HCT116 (cell line): ENCODE results near the gene KRT5. TPM values are rescaled to one million over a fixed set of nuclear protein-coding genes. Genes with fewer than 3 reads are reported as not detected.

Source experiments
- ATAC-seq: fragments of 200-7000 bp; cut with Tn5 transposase; 2 replicates; pipeline ENCODE4 v1.9.1; 2020; ENCODE audit warnings: mild to moderate bottlenecking, moderate library complexity
- BruUV-seq: library from RNA; stranded (reverse); fragments of 400-500 nt; replicated peaks from 2 replicates; lab custom pipeline; 2021; lab: Mats Ljungman, UMichigan
- CTCF ChIA-PET: fragments of 300-600 bp; sonication (Branson Sonifier 250); formaldehyde crosslinking; loops from one replicate; lab custom pipeline; 2021; ENCODE audit warnings: antibody characterized with exemption; lab: Charles Lee
- POLR2A ChIA-PET: fragments of 300-600, 350-600 bp; sonication (Branson Sonifier 250); formaldehyde crosslinking; loops from one replicate; lab custom pipeline; 2021; ENCODE audit warnings: antibody characterized with exemption; lab: Charles Lee
- RAD21 ChIA-PET, 2 experiments: fragments of 300-600 bp; sonication (Branson Sonifier 250); formaldehyde crosslinking; loops; one replicate each; lab custom pipeline; 2023; ENCODE audit warnings: low total read pairs in 2 of 2; ENCODE audit not compliant: uncharacterized antibody in 2 of 2, unreplicated experiment in 2 of 2, low non-redundant PET in 1 of 2; lab: Charles Lee
- DNase-seq: peaks from one replicate; pipeline ENCODE4 v3.0.0-alpha.2; 2010; ENCODE audit warnings: low read depth, low spot score
- H2AFZ ChIP-seq: fragments of 200-600 bp; shearing (Covaris generic), sonication (generic); 2 replicates; pipeline ENCODE4 v1.6.1; 2017; ENCODE audit warnings: low read depth, mixed run types, mixed read lengths, antibody characterized with exemption, low read length; ENCODE audit not compliant: poor library complexity, severe bottlenecking
- H3K27ac ChIP-seq: 2 replicates; pipeline ENCODE4 v1.5.1; 2012; ENCODE audit warnings: low read depth, low read length
- H3K27me3 ChIP-seq: fragments of 200-600 bp; sonication (generic); 2 replicates; pipeline ENCODE4 v1.6.1; 2016; ENCODE audit warnings: mixed run types, low read length, mixed read lengths; ENCODE audit not compliant: insufficient read depth
- H3K36me3 ChIP-seq, 2 experiments: fragments of 200-500 bp in 1 of 2; fragments of 200-600 bp in 1 of 2; sonication (Bioruptor generic) in 1 of 2; sonication (generic) in 1 of 2; 2 replicates each; pipeline versions ENCODE4 v1.5.1 to v1.6.1; 2014 to 2016; ENCODE audit warnings: low read length in 2 of 2, inconsistent platforms in 1 of 2, mixed read lengths in 1 of 2, mixed run types in 1 of 2; ENCODE audit not compliant: insufficient read depth in 2 of 2, control insufficient read depth in 1 of 2
- H3K4me1 ChIP-seq, 2 experiments: fragments of 200-600 bp in 1 of 2; sonication (generic) in 1 of 2; 2 replicates each; pipeline versions ENCODE4 v1.5.1 to v1.6.1; 2012 to 2017; ENCODE audit warnings: low read length in 2 of 2, inconsistent platforms in 1 of 2, mild to moderate bottlenecking in 1 of 2, mixed read lengths in 1 of 2, mixed run types in 1 of 2, moderate library complexity in 1 of 2; ENCODE audit not compliant: insufficient read depth in 2 of 2, control insufficient read depth in 1 of 2
- H3K4me2 ChIP-seq: fragments of 200-600 bp; sonication (generic); 2 replicates; pipeline ENCODE4 v1.6.1; 2017; ENCODE audit warnings: mixed run types, low read length, mixed read lengths
- H3K4me3 ChIP-seq, 2 experiments: fragments of 200-600 bp in 1 of 2; sonication (generic) in 1 of 2; replicated peaks in 1 of 2; 2 replicates each; pipeline ENCODE4 v1.5.1; 2011 to 2016; ENCODE audit warnings: low read length in 2 of 2, control low read depth in 1 of 2, low read depth in 1 of 2, mild to moderate bottlenecking in 1 of 2, mixed read lengths in 1 of 2, mixed run types in 1 of 2
- H3K79me2 ChIP-seq: fragments of 200-600 bp; sonication (generic); 2 replicates; pipeline ENCODE4 v1.6.1; 2017; ENCODE audit warnings: mild to moderate bottlenecking, mixed run types, low read length, moderate library complexity, mixed read lengths; ENCODE audit not compliant: insufficient read depth
- H3K9ac ChIP-seq: fragments of 200-600 bp; sonication (generic); 2 replicates; pipeline ENCODE4 v1.6.1; 2016; ENCODE audit warnings: low read length, mixed read lengths
- H3K9me2 ChIP-seq: fragments of 200-600 bp; sonication (generic), shearing (Covaris generic); 2 replicates; pipeline ENCODE4 v1.6.1; 2017; ENCODE audit warnings: mixed run types, mild to moderate bottlenecking, moderate library complexity; ENCODE audit not compliant: insufficient read depth
- H3K9me3 ChIP-seq, 2 experiments: fragments of 200-500 bp in 1 of 2; fragments of 200-600 bp in 1 of 2; sonication (Bioruptor generic) in 1 of 2; sonication (generic) in 1 of 2; 2 replicates each; pipeline ENCODE4 v1.6.1; 2014 to 2017; ENCODE audit warnings: low read length in 2 of 2, mixed read lengths in 2 of 2, inconsistent platforms in 1 of 2, low read depth in 1 of 2, mild to moderate bottlenecking in 1 of 2, mixed run types in 1 of 2, moderate library complexity in 1 of 2; ENCODE audit not compliant: control insufficient read depth in 1 of 2, insufficient read depth in 1 of 2
- H4K20me1 ChIP-seq: fragments of 200-600 bp; sonication (generic), shearing (Covaris generic); 2 replicates; pipeline ENCODE4 v1.6.1; 2017; ENCODE audit warnings: mixed run types, mild to moderate bottlenecking, moderate library complexity; ENCODE audit not compliant: insufficient read depth
- CBX3 ChIP-seq: IDR thresholded peaks from 2 replicates; pipeline ENCODE4 v1.6.1; 2012; ENCODE audit warnings: low read depth
- CEBPB ChIP-seq: IDR thresholded peaks from 2 replicates; pipeline ENCODE4 v1.6.1; 2012; ENCODE audit warnings: low read depth
- EGR1 ChIP-seq: IDR thresholded peaks from 2 replicates; pipeline ENCODE4 v1.6.1; 2012; ENCODE audit warnings: low read depth
- EZH2phosphoT487 ChIP-seq: fragments of 200-600 bp; IDR thresholded peaks from 2 replicates; pipeline ENCODE4 v1.6.1; 2018; ENCODE audit warnings: antibody characterized with exemption, borderline replicate concordance
- POLR2A ChIP-seq: IDR thresholded peaks from 2 replicates; pipeline ENCODE4 v1.7.0; 2011; ENCODE audit warnings: borderline replicate concordance; ENCODE audit not compliant: insufficient read depth, insufficient read length; ENCODE audit errors: extremely low read depth
- POLR2AphosphoS5 ChIP-seq: IDR thresholded peaks from 2 replicates; pipeline ENCODE4 v1.6.1; 2011; ENCODE audit warnings: mild to moderate bottlenecking, low read depth, low read length, moderate library complexity
- RAD21 ChIP-seq: IDR thresholded peaks from 2 replicates; pipeline ENCODE4 v1.6.1; 2012; ENCODE audit warnings: low read depth, mild to moderate bottlenecking
- SIN3A ChIP-seq: IDR thresholded peaks from 2 replicates; pipeline ENCODE4 v1.6.1; 2012; ENCODE audit warnings: low read depth
- ZFX ChIP-seq: fragments of 450-650 bp; IDR thresholded peaks from 2 replicates; pipeline ENCODE4 v1.6.1; 2017
- ZNF274 ChIP-seq: fragments of 200-500 bp; sonication (Bioruptor generic); IDR thresholded peaks from 2 replicates; pipeline ENCODE4 v1.6.1; 2014; ENCODE audit warnings: mild to moderate bottlenecking, low read depth, low read length, inconsistent platforms
- intact Hi-C: fragments of 100-400 bp; cut with micrococcal nuclease; formaldehyde crosslinking; loops from 2 replicates; pipeline ENCODE4 v1.10.0; 2022
- total RNA-seq: library from RNA; stranded (reverse); gene quantifications from one replicate; pipeline ENCODE4 v1.2.1, GENCODE V29; 2021; ENCODE audit not compliant: unreplicated experiment
- TF ChIP-seq, protein P1 (sequence below): IDR thresholded peaks from 2 replicates; pipeline ENCODE4 v1.6.1; 2011; ENCODE audit warnings: mild to moderate bottlenecking, low read length, moderate library complexity; ENCODE audit not compliant: insufficient replicate concordance; ENCODE audit errors: extremely low read depth
- TF ChIP-seq, protein P2 (sequence below): IDR thresholded peaks from 2 replicates; pipeline ENCODE4 v1.6.1; 2012

KRT5 gene
- total RNA-seq, 1 experiment from 2014 or later, result 0.44 TPM

DNA sequence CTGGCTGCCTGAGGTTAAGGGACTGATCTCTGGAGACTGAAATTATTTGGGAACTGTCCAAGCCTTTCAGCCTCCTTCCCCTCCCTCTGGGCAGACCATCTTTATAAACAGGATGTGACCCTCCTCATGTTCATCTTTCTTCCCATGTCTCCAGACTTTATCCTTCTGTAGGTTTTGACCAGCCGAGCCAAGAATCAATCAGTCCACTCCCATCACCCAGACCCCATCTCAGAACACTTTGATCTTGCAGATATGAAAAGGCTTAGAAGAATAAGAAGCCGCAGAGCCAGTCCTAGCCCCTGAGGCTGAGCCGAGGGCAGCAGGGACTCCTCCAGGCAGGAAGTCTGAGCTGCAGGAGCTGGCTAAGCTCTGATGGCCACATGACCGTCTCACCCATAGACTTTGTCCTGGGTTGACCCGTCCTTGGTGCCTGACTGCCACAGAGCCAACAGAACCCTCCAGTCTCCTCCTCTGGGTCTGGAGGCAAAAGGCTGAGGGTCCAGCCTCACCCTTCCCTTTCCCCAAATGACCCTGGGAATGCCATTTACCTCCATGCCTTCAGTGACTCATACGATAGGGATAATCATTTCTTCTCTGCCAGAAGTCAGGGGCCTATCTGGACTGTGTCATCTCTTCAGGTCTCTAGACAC, 31.1 kb upstream of the KRT5 start (continued):
- TF ChIP-seq EGR1 (no peak), RAD21 (no peak), CEBPB (no peak), SIN3A (no peak), POLR2A (no peak), EZH2phosphoT487 (no peak), CBX3 (no peak), ZFX (no peak), ZNF274 (no peak)
- TF ChIP-seq, protein P1, sequence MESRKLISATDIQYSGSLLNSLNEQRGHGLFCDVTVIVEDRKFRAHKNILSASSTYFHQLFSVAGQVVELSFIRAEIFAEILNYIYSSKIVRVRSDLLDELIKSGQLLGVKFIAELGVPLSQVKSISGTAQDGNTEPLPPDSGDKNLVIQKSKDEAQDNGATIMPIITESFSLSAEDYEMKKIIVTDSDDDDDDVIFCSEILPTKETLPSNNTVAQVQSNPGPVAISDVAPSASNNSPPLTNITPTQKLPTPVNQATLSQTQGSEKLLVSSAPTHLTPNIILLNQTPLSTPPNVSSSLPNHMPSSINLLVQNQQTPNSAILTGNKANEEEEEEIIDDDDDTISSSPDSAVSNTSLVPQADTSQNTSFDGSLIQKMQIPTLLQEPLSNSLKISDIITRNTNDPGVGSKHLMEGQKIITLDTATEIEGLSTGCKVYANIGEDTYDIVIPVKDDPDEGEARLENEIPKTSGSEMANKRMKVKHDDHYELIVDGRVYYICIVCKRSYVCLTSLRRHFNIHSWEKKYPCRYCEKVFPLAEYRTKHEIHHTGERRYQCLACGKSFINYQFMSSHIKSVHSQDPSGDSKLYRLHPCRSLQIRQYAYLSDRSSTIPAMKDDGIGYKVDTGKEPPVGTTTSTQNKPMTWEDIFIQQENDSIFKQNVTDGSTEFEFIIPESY, result no peak

DNA sequence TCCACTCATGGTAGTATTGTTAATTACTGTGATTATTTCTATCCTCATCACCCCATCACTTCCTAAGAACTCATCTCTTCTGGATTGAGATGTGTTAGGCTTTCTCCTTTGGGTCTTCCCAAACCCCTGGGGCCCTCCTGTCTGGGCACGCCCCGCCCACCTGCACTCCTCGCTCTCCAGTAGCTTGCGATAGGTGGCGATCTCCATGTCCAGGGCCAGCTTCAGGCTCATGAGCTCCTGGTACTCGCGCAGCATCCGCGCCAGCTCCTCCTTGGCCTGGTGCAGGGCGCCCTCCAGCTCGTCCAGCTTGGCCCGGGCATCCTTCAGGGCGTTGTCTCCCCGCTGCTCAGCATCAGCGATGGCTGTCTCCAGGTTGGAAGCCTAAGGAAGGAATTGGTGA, 25.9 kb upstream of the KRT5 start:
- Histone ChIP-seq H4K20me1 (no peaks in the 10 kb centered on the region), H3K27ac (no peak overlapping the region), H3K27me3 (no peaks in the 10 kb centered on the region), H2AFZ (no peak overlapping the region), H3K36me3 (no peaks in the 10 kb centered on the region), H3K9me2 (no peaks in the 10 kb centered on the region), H3K4me1 (peaks cover 0 to 8% of the 10 kb centered on the region in 2 experiments; a peak in 1 of 4 replicates), H3K79me2 (no peaks in the 10 kb centered on the region), H3K9ac (no peak overlapping the region), H3K9me3 (no peaks in the 10 kb centered on the region), H3K4me2 (no peak overlapping the region), H3K4me3 (no peak overlapping the region)
- no peak for TF ChIP-seq CBX3
- TF ChIP-seq, protein P2, sequence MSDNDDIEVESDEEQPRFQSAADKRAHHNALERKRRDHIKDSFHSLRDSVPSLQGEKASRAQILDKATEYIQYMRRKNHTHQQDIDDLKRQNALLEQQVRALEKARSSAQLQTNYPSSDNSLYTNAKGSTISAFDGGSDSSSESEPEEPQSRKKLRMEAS, result no peak
- no peak for TF ChIP-seq EZH2phosphoT487
- no peak for TF ChIP-seq POLR2AphosphoS5
- TF ChIP-seq RAD21, result no peak
- TF ChIP-seq, protein P1, result no peak
- POLR2A ChIA-PET, result no interaction called here
- BruUV-seq, result no TSS peak
- CTCF ChIA-PET, result interaction anchor here (2.0 kb wide), 1 partner anchor 151 kb away, joined by 10 read pairs; no protein-coding TSS in a partner anchor
- intact Hi-C loops, result no loop called here
- ATAC-seq, result no peak
- RAD21 ChIA-PET, result no interaction called here
- DNase-seq, result no peak
